Skeletal muscle satellite cell (primary cell): ENCODE measurements around the gene COPB1.

ENCODE experiments used
- H3K27me3 ChIP-seq: 2 replicates; pipeline ENCODE4 v1.7.0; 2013; ENCODE audit warnings: low read length; ENCODE audit not compliant: control insufficient read depth, insufficient read depth
- H3K36me3 ChIP-seq: 2 replicates; pipeline ENCODE4 v1.7.0; 2013; ENCODE audit warnings: mild to moderate bottlenecking, control low read depth, low read length; ENCODE audit not compliant: insufficient read depth
- H3K4me1 ChIP-seq: 2 replicates; pipeline ENCODE4 v1.7.0; 2013; ENCODE audit warnings: low read length; ENCODE audit not compliant: control insufficient read depth, insufficient read depth
- H3K4me2 ChIP-seq: 2 replicates; pipeline ENCODE4 v1.7.0; 2013; ENCODE audit warnings: mild to moderate bottlenecking, low read length
- H3K4me3 ChIP-seq: 2 replicates; pipeline ENCODE4 v1.7.0; 2013; ENCODE audit warnings: low read length
- H3K9ac ChIP-seq: 2 replicates; pipeline ENCODE4 v1.7.0; 2013; ENCODE audit warnings: mild to moderate bottlenecking, low read depth, low read length, moderate library complexity
- H3K9me3 ChIP-seq: replicated peaks from 2 replicates; pipeline ENCODE4 v1.7.0; 2013; ENCODE audit warnings: mild to moderate bottlenecking, control low read depth, low read length

COPB1 gene

DNA sequence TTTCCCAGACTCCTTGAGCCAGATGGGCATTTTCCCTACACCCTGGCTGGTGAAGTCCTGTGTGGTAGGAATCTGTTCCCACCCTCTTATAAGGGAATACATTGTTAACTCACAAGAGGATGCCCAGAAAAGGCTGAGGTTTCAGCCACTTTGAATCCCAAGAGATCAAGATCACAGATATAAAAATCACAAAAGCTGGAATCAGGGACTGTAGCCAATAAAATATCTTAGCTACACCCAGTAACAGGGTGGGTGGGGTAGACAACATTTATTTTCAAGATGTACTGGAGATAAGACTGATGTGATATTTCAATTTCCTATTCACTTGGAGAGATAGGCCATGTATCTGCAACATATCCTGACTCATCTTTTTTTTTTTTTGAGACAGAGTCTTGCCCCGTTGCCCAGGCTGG is 50.3 kb downstream of the COPB1 start:
- H3K9me3 ChIP-seq: no peaks in the 10 kb centered on the region
- H3K36me3 ChIP-seq: peaks cover 14% of the 10 kb centered on the region
- peaks cover 61% of the 10 kb centered on the region for H3K4me1 ChIP-seq
- no peak overlapping the region for H3K9ac ChIP-seq
- no peaks in the 10 kb centered on the region for H3K27me3 ChIP-seq
- no peak overlapping the region for H3K4me3 ChIP-seq
- H3K4me2 ChIP-seq: no peak overlapping the region

- peaks cover 67% of the 10 kb centered on the region for H3K4me1 ChIP-seq
- peaks cover 9% of the 10 kb centered on the region for H3K36me3 ChIP-seq
- no peaks in the 10 kb centered on the region for H3K9me3 ChIP-seq
- H3K27me3 ChIP-seq: no peaks in the 10 kb centered on the region
- no peak overlapping the region for H3K9ac ChIP-seq
- no peak overlapping the region for H3K4me3 ChIP-seq
- no peak overlapping the region for H3K4me2 ChIP-seq
Measured at GRCh38 chr11:14448240-14448639, 51.4 kb downstream of the COPB1 start.

- Histone ChIP-seq H3K36me3 (no peaks in the 10 kb centered on the region), H3K4me2 (peak overlapping the region; percentile 62), H3K9ac (peak overlapping the region; percentile 82), H3K4me3 (peak overlapping the region; percentile 40), H3K27me3 (no peaks in the 10 kb centered on the region), H3K9me3 (no peaks in the 10 kb centered on the region), H3K4me1 (peaks cover 56% of the 10 kb centered on the region)
Measured at GRCh38 chr11:14446701-14447169, 52.9 kb downstream of the COPB1 start.

- Histone ChIP-seq H3K4me1 (peaks cover 53% of the 10 kb centered on the region), H3K27me3 (no peaks in the 10 kb centered on the region), H3K4me2 (peak overlapping the region; percentile 62), H3K9me3 (no peaks in the 10 kb centered on the region), H3K36me3 (no peaks in the 10 kb centered on the region), H3K4me3 (peak overlapping the region; percentile 40), H3K9ac (peak overlapping the region; percentile 82)
Measured at GRCh38 chr11:14445542-14446530, 53.8 kb downstream of the COPB1 start.

GRCh38 chr11:14444441-14445189 is 55.0 kb downstream of the COPB1 start:
- peaks cover 50% of the 10 kb centered on the region for H3K4me1 ChIP-seq
- H3K4me3 ChIP-seq: no peak overlapping the region
- no peaks in the 10 kb centered on the region for H3K9me3 ChIP-seq

GRCh38 chr11:14443638-14444037 is 56.0 kb downstream of the COPB1 start:
- H3K9me3 ChIP-seq: no peaks in the 10 kb centered on the region
- no peaks in the 10 kb centered on the region for H3K27me3 ChIP-seq
- H3K4me2 ChIP-seq: no peak overlapping the region
- peaks cover 40% of the 10 kb centered on the region for H3K4me1 ChIP-seq
- no peak overlapping the region for H3K4me3 ChIP-seq
- no peaks in the 10 kb centered on the region for H3K36me3 ChIP-seq
- no peak overlapping the region for H3K9ac ChIP-seq

More at GRCh38 chr11:14444441-14445189, 55.0 kb downstream of the COPB1 start:
- no peaks in the 10 kb centered on the region for H3K36me3 ChIP-seq
- H3K4me2 ChIP-seq: no peak overlapping the region
- H3K9ac ChIP-seq: no peak overlapping the region
- H3K27me3 ChIP-seq: no peaks in the 10 kb centered on the region

DNA sequence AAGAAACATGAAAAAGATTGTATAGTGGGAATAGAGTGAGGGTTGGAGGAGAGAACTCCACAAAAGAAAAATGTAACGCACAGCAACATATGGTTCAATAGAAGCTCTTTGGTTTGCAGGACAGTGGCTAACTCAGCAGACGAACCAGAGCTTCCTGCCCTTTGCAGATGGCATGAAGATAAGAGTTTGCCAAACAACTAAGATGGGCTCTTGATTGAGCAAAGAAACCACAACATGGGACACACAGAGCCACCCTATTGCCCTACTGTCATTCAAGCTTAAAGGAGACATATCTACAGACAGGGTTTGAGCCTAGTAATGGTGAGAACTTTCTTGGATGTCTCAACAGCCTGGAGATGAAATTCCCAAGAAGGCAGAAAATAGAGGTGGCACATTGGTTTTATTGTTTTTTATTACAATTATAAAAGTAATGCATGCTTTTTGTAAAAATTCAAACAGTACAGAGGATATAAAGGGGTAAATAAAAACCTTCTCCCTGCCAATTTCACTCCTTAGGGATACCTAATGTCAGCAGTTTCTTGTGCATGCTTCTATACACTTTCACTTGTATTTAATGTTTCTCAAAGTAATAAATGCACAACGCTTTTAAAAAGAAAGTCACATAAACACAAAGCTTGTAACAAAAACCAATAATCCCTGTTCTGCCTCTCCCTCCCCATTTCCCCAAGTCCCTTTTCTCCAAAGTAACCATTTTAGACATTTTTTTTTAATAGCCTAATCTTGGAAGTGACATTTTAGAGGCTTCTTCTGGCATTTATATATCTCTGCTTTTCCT is 63.7 kb downstream of the COPB1 start:
- Histone ChIP-seq H3K4me1 (no peaks in the 10 kb centered on the region), H3K4me2 (no peak overlapping the region), H3K27me3 (no peaks in the 10 kb centered on the region), H3K9me3 (no peaks in the 10 kb centered on the region), H3K9ac (no peak overlapping the region), H3K4me3 (no peak overlapping the region), H3K36me3 (no peaks in the 10 kb centered on the region)

GRCh38 chr11:14425621-14426020 is 74.0 kb downstream of the COPB1 start:
- Histone ChIP-seq H3K27me3 (no peaks in the 10 kb centered on the region), H3K36me3 (no peaks in the 10 kb centered on the region), H3K4me2 (no peak overlapping the region), H3K9me3 (no peaks in the 10 kb centered on the region), H3K9ac (no peak overlapping the region), H3K4me1 (peaks cover 36% of the 10 kb centered on the region), H3K4me3 (no peak overlapping the region)

- Histone ChIP-seq H3K9me3 (no peaks in the 10 kb centered on the region), H3K4me2 (peak overlapping the region; percentile 49), H3K9ac (peak overlapping the region; percentile 54), H3K36me3 (no peaks in the 10 kb centered on the region), H3K27me3 (no peaks in the 10 kb centered on the region), H3K4me3 (peak overlapping the region; percentile 14), H3K4me1 (peaks cover 36% of the 10 kb centered on the region)
Measured at GRCh38 chr11:14424096-14424495, 75.5 kb downstream of the COPB1 start.

GRCh38 chr11:14423633-14424032 is 76.0 kb downstream of the COPB1 start:
- H3K4me1 ChIP-seq: peaks cover 36% of the 10 kb centered on the region
- no peaks in the 10 kb centered on the region for H3K9me3 ChIP-seq
- no peaks in the 10 kb centered on the region for H3K36me3 ChIP-seq
- peak overlapping the region; percentile 49 for H3K4me2 ChIP-seq
- H3K9ac ChIP-seq: peak overlapping the region; percentile 54
- peak overlapping the region; percentile 14 for H3K4me3 ChIP-seq
- no peaks in the 10 kb centered on the region for H3K27me3 ChIP-seq

DNA sequence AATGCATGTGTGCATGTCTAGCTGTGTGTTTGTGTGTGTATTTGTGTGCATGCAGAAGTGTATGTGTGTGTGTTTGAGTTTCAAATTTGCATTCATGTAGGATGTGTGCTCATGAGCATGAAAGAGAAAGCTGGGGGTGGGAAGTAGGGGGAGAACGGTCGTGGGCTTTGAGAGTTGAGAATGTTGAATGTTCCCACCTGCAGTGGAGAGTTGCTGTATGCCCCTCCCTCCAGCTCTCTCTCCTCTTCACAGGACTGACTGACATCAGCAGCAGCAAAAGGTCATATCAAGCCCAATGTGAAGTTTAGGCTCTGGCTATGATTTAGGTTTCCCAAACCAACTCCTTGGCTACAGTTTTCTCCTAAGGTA is 76.8 kb downstream of the COPB1 start:
- Histone ChIP-seq H3K4me1 (peaks cover 38% of the 10 kb centered on the region), H3K9me3 (no peaks in the 10 kb centered on the region), H3K4me3 (peak overlapping the region; percentile 5), H3K9ac (peak overlapping the region; percentile 54), H3K36me3 (no peaks in the 10 kb centered on the region), H3K27me3 (no peaks in the 10 kb centered on the region), H3K4me2 (peak overlapping the region; percentile 49)
